Neural cell (in vitro differentiated cells): ENCODE results near the gene GIPC2.

Source experiments
- CTCF ChIP-seq: fragments of 450-650 bp; IDR thresholded peaks from 2 replicates; pipeline ENCODE4 v1.5.1; 2014; ENCODE audit warnings: antibody characterized with exemption, mild to moderate bottlenecking, moderate library complexity; ENCODE audit not compliant: poor library complexity, severe bottlenecking
- EP300 ChIP-seq: fragments of 450-650 bp; conservative IDR thresholded peaks from 2 replicates; pipeline ENCODE4 v1.6.1; 2014; ENCODE audit warnings: antibody characterized with exemption, mild to moderate bottlenecking, moderate library complexity; ENCODE audit not compliant: poor library complexity, severe bottlenecking
- EZH2 ChIP-seq: fragments of 200-600, 300-800 bp; shearing (Covaris generic), sonication (generic); IDR thresholded peaks from 2 replicates; pipeline ENCODE4 v1.6.1; 2014; ENCODE audit warnings: antibody characterized with exemption, low read length, borderline replicate concordance, mild to moderate bottlenecking; ENCODE audit not compliant: insufficient read depth, poor library complexity, severe bottlenecking
- MXI1 ChIP-seq: fragments of 450-650 bp; conservative IDR thresholded peaks from 2 replicates; pipeline ENCODE4 v1.6.1; 2014; ENCODE audit warnings: antibody characterized with exemption, mild to moderate bottlenecking; ENCODE audit not compliant: poor library complexity, severe bottlenecking
- POLR2AphosphoS5 ChIP-seq: IDR thresholded peaks from 2 replicates; pipeline ENCODE4 v1.6.1; 2012
- RAD21 ChIP-seq: fragments of 450-650 bp; conservative IDR thresholded peaks from 2 replicates; pipeline ENCODE4 v1.6.1; 2014; ENCODE audit warnings: antibody characterized with exemption, mild to moderate bottlenecking, moderate library complexity
- REST ChIP-seq: IDR thresholded peaks from 2 replicates; pipeline ENCODE4 v1.6.1; 2012; ENCODE audit warnings: borderline replicate concordance
- SMC3 ChIP-seq: fragments of 450-650 bp; conservative IDR thresholded peaks from 2 replicates; pipeline ENCODE4 v1.6.1; 2014; ENCODE audit warnings: antibody characterized with exemption, mild to moderate bottlenecking, moderate library complexity; ENCODE audit not compliant: poor library complexity

GRCh38 chr1:78053498-78053897 is 7.7 kb downstream of the GIPC2 start:
- TF ChIP-seq REST (no peak), CTCF (no peak), RAD21 (no peak), SMC3 (no peak), POLR2AphosphoS5 (no peak), EZH2 (no peak), EP300 (no peak), MXI1 (no peak)
